GM18517 (cell line): ENCODE measurements around the gene CIRBP.

Source experiments
- ATAC-seq: cut with Tn5 transposase; IDR thresholded peaks from one replicate; pipeline ENCODE4 v1.9.1; 2021; ENCODE audit warnings: mild to moderate bottlenecking, moderate library complexity; ENCODE audit not compliant: unreplicated experiment

The CIRBP gene

GRCh38 chr19:1269065-1269477 lies at the start of gene CIRBP:
CIRBP (plus strand) TSS chr19:1269332; CDS start chr19:1270934, 1,602 bp downstream.
- ATAC-seq = peak; percentile 47

- no peak for ATAC-seq
Observed at GRCh38 chr19:1219786-1220476, 49.2 kb upstream of the CIRBP start.

- ATAC-seq = no peak
Observed at GRCh38 chr19:1220477-1220930, 48.6 kb upstream of the CIRBP start.

- no peak for ATAC-seq
Observed at GRCh38 chr19:1220976-1221903, 47.9 kb upstream of the CIRBP start.

GRCh38 chr19:1221904-1222255 lies 47.3 kb upstream of the CIRBP start:
- ATAC-seq = no peak

GRCh38 chr19:1222394-1222793 lies 46.7 kb upstream of the CIRBP start:
- no peak for ATAC-seq

- ATAC-seq = no peak
Observed at GRCh38 chr19:1223018-1223855, 45.9 kb upstream of the CIRBP start.

GRCh38 chr19:1224047-1224825 lies 44.9 kb upstream of the CIRBP start:
- ATAC-seq = no peak

GRCh38 chr19:1224847-1225246 lies 44.3 kb upstream of the CIRBP start:
- no peak for ATAC-seq

- ATAC-seq = no peak
Observed at GRCh38 chr19:1225440-1226226, 43.5 kb upstream of the CIRBP start.

GRCh38 chr19:1226227-1226518 lies 43.0 kb upstream of the CIRBP start:
- ATAC-seq = no peak

- no peak for ATAC-seq
Observed at GRCh38 chr19:1226522-1227303, 42.4 kb upstream of the CIRBP start.

GRCh38 chr19:1227304-1228054 lies 41.7 kb upstream of the CIRBP start:
- no peak for ATAC-seq

- no peak for ATAC-seq
Observed at GRCh38 chr19:1228161-1228957, 40.8 kb upstream of the CIRBP start.

GRCh38 chr19:1229056-1229923 lies 39.8 kb upstream of the CIRBP start:
- no peak for ATAC-seq

- ATAC-seq = no peak
Observed at GRCh38 chr19:1229924-1230782, 39.0 kb upstream of the CIRBP start.
